ENCODE measurements around the gene GPX5.

DNA sequence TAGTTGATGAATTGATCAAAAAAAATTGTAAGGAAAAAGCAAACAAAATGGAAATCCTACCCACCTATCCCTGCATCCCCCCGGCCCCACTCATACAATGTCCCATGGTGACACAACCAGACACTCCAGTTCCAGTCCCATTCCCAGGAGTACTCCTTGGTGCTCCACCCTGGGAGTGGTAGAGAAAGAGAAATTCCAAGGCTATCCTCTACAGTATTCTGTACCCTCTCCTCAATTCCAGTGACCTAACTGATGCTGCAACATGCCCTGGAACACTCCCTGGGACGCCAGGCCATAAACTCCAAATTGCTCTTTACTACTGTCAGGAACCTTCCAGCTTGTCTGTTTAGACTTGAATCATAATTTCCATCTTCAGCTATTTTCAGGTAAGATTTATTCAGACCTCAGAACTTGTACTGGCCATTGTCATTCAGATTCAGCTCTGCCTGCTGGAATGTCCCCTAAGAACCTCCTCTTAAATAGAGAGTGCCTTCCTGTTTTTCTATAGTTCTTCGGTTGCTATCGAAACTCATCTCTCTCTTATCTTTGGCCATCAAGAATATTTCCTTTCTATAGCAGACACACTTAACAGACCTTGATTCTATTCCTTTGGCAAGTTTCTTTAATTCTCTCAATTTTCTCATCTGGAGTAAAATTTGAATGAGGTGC is 18.7 kb upstream of the GPX5 start:
- TF ChIP-seq, protein P1, sequence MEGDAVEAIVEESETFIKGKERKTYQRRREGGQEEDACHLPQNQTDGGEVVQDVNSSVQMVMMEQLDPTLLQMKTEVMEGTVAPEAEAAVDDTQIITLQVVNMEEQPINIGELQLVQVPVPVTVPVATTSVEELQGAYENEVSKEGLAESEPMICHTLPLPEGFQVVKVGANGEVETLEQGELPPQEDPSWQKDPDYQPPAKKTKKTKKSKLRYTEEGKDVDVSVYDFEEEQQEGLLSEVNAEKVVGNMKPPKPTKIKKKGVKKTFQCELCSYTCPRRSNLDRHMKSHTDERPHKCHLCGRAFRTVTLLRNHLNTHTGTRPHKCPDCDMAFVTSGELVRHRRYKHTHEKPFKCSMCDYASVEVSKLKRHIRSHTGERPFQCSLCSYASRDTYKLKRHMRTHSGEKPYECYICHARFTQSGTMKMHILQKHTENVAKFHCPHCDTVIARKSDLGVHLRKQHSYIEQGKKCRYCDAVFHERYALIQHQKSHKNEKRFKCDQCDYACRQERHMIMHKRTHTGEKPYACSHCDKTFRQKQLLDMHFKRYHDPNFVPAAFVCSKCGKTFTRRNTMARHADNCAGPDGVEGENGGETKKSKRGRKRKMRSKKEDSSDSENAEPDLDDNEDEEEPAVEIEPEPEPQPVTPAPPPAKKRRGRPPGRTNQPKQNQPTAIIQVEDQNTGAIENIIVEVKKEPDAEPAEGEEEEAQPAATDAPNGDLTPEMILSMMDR (IDR thresholded peaks at IDR 0.05) = no peak
- TF ChIP-seq POLR2A (IDR thresholded peaks at IDR 0.05) = no peak
